DOHH2 (cell line): ENCODE data around the gene SULF2.

ENCODE experiments used
- CTCF ChIP-seq: fragments of 200-600 bp; sonication (generic); IDR thresholded peaks from one replicate; pipeline ENCODE4 v1.5.1; 2014; ENCODE audit warnings: antibody characterized with exemption, mild to moderate bottlenecking, low read depth, low read length; ENCODE audit not compliant: poor library complexity, severe bottlenecking
- EZH2phosphoT487 ChIP-seq: fragments of 200-600 bp; sonication (generic); IDR thresholded peaks from 2 replicates; pipeline ENCODE4 v1.6.1; 2017; ENCODE audit warnings: borderline replicate concordance, mild to moderate bottlenecking, antibody characterized with exemption, low read length, moderate library complexity, mixed read lengths

- TF ChIP-seq EZH2phosphoT487 (no peak), CTCF (no peak)
Observed at GRCh38 chr20:47801759-47802158, 16.5 kb upstream of the SULF2 start.
